ENCODE measurements around the gene TAOK2. TPM values are rescaled to one million over a fixed set of nuclear protein-coding genes. Genes with fewer than 3 reads are reported as not detected.
"Not testable (repeated sequence)": the region's sequence is repeated elsewhere in the genome, so short reads cannot be mapped to it uniquely, and the experiment has no call there.

Gene TAOK2
- polyA plus RNA-seq, 12 donors: 24.9 to 47.2 (median 31.2) TPM; not detected in 1

- DNase-seq: no peak
These were observed 43.6 kb downstream of the TAOK2 start for GRCh38 chr16:30017277-30017656.

GRCh38 chr16:30017937-30018336 lies 44.3 kb downstream of the TAOK2 start:
- DNase-seq: not testable (repeated sequence)

GRCh38 chr16:30018731-30019158 lies 45.1 kb downstream of the TAOK2 start:
- no peak for DNase-seq

- no peak for DNase-seq
These were observed 49.2 kb downstream of the TAOK2 start, which contains the start of gene C16orf92 for GRCh38 chr16:30022887-30023286. Gene C16orf92 (plus strand): TSS chr16:30023198. CDS start chr16:30023341, 143 bp downstream.

- DNase-seq: no peak
These were observed 49.9 kb downstream of the TAOK2 start for GRCh38 chr16:30023586-30023985.

- DNase-seq: no peak
These were observed 50.8 kb downstream of the TAOK2 start for GRCh38 chr16:30024451-30024850.

- no peak for DNase-seq
These were observed 51.5 kb downstream of the TAOK2 start for GRCh38 chr16:30025156-30025555.

- no peak for DNase-seq
These were observed 51.9 kb downstream of the TAOK2 start for GRCh38 chr16:30025574-30025973.

GRCh38 chr16:30026449-30026848 lies 52.8 kb downstream of the TAOK2 start:
- DNase-seq: no peak

- no peak for DNase-seq
These were observed 54.1 kb downstream of the TAOK2 start for GRCh38 chr16:30027588-30028437.

GRCh38 chr16:30028438-30029076 lies 54.9 kb downstream of the TAOK2 start:
- peak; percentile 35 for DNase-seq

GRCh38 chr16:30030011-30030685 lies 56.5 kb downstream of the TAOK2 start:
- no peak for DNase-seq

GRCh38 chr16:30030841-30031413 lies 57.3 kb downstream of the TAOK2 start, which contains the start of gene TLCD3B:
Gene TLCD3B (minus strand): TSS chr16:30031271. CDS start chr16:30030527, 744 bp downstream.
- DNase-seq: no peak

GRCh38 chr16:30031477-30031918 lies 57.8 kb downstream of the TAOK2 start:
- no peak for DNase-seq

GRCh38 chr16:30032083-30032819 lies 58.6 kb downstream of the TAOK2 start:
- peak; percentile 38 for DNase-seq

- DNase-seq: no peak
These were observed 59.6 kb downstream of the TAOK2 start for GRCh38 chr16:30033270-30033669.

GRCh38 chr16:30040221-30040620 lies 66.6 kb downstream of the TAOK2 start:
- DNase-seq: no peak

GRCh38 chr16:30040690-30041089 lies 67.0 kb downstream of the TAOK2 start:
- not testable (repeated sequence) for DNase-seq

GRCh38 chr16:30041841-30042240 lies 68.2 kb downstream of the TAOK2 start:
- peak; percentile 35 for DNase-seq
